GM21786 (cell line): ENCODE data around the gene SMIM13.

Experiments
- ATAC-seq: cut with Tn5 transposase; IDR thresholded peaks from one replicate; pipeline ENCODE4 v1.9.1; 2021; ENCODE audit not compliant: unreplicated experiment

Gene SMIM13

GRCh38 chr6:11093626-11094410 is at the start of gene SMIM13:
SMIM13 (plus strand) TSS chr6:11093834; CDS start chr6:11094314, 480 bp downstream.
- ATAC-seq = peak; percentile 83

GRCh38 chr6:11043961-11044711 is 49.5 kb upstream of the SMIM13 start, which contains the start of gene ELOVL2:
ELOVL2 (minus strand) TSS chr6:11044305; CDS start chr6:11044230, 75 bp downstream.
- ATAC-seq = no peak

- ATAC-seq = no peak
Measured at GRCh38 chr6:11044712-11045167, 48.9 kb upstream of the SMIM13 start.

GRCh38 chr6:11050731-11051130 is 42.9 kb upstream of the SMIM13 start:
- ATAC-seq = no peak

GRCh38 chr6:11053307-11053706 is 40.3 kb upstream of the SMIM13 start:
- ATAC-seq = no peak

- no peak for ATAC-seq
Measured at GRCh38 chr6:11054722-11055121, 38.9 kb upstream of the SMIM13 start.

- ATAC-seq = no peak
Measured at GRCh38 chr6:11055127-11055627, 38.5 kb upstream of the SMIM13 start.

GRCh38 chr6:11056871-11057270 is 36.8 kb upstream of the SMIM13 start:
- ATAC-seq = no peak

GRCh38 chr6:11058406-11058805 is 35.2 kb upstream of the SMIM13 start:
- ATAC-seq = no peak

GRCh38 chr6:11062083-11062482 is 31.6 kb upstream of the SMIM13 start:
- ATAC-seq = no peak

GRCh38 chr6:11062715-11063114 is 30.9 kb upstream of the SMIM13 start:
- no peak for ATAC-seq

GRCh38 chr6:11064836-11065235 is 28.8 kb upstream of the SMIM13 start:
- ATAC-seq = no peak

- no peak for ATAC-seq
Measured at GRCh38 chr6:11065436-11066202, 28.0 kb upstream of the SMIM13 start.

- no peak for ATAC-seq
Measured at GRCh38 chr6:11066505-11067347, 26.9 kb upstream of the SMIM13 start.

GRCh38 chr6:11067348-11067747 is 26.3 kb upstream of the SMIM13 start:
- no peak for ATAC-seq

- ATAC-seq = no peak
Measured at GRCh38 chr6:11069760-11070159, 23.9 kb upstream of the SMIM13 start.

GRCh38 chr6:11072101-11072500 is 21.5 kb upstream of the SMIM13 start:
- no peak for ATAC-seq

GRCh38 chr6:11076540-11076939 is 17.1 kb upstream of the SMIM13 start:
- ATAC-seq = no peak

GRCh38 chr6:11078266-11078665 is 15.4 kb upstream of the SMIM13 start:
- no peak for ATAC-seq

GRCh38 chr6:11080296-11080695 is 13.3 kb upstream of the SMIM13 start:
- ATAC-seq = no peak
